ENCODE data around the gene LPO. TPM values are rescaled to one million over a fixed set of nuclear protein-coding genes. Genes with fewer than 3 reads are reported as not detected.

Gene LPO
- total RNA-seq, 1 donor from 2014 or later: not detected

DNA sequence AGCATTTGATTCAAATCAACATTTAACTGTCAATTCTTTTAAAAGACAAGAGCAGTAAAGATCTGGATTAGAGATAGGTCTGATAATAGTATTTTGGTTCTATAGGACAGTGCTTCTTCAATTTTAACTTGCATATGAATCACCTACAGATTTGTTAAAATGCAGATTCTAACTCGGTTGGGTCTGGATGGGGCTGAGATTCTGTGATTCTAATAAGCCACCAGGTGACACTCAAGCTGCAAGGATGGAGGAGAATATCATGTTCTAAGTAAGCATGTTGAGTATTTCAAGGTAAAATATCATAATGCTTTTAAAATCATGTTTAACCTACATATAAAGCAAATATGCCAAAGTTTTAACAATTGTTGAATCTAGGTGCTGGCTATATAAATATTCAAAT lies 74.4 kb downstream of the LPO start:
- Mint-ChIP-seq H3K4me1 (peaks cover 5% of the 10 kb centered on the region), H3K4me3 (no peak overlapping the region), H3K9me3 (no peaks in the 10 kb centered on the region), H3K27me3 (no peaks in the 10 kb centered on the region), H3K27ac (no peak overlapping the region), H3K36me3 (ENCODE audit: low read depth) (peaks cover 36% of the 10 kb centered on the region)
- intact Hi-C loops (cut with micrococcal nuclease): no loop called here
- DNase-seq: peak; percentile 35

DNA sequence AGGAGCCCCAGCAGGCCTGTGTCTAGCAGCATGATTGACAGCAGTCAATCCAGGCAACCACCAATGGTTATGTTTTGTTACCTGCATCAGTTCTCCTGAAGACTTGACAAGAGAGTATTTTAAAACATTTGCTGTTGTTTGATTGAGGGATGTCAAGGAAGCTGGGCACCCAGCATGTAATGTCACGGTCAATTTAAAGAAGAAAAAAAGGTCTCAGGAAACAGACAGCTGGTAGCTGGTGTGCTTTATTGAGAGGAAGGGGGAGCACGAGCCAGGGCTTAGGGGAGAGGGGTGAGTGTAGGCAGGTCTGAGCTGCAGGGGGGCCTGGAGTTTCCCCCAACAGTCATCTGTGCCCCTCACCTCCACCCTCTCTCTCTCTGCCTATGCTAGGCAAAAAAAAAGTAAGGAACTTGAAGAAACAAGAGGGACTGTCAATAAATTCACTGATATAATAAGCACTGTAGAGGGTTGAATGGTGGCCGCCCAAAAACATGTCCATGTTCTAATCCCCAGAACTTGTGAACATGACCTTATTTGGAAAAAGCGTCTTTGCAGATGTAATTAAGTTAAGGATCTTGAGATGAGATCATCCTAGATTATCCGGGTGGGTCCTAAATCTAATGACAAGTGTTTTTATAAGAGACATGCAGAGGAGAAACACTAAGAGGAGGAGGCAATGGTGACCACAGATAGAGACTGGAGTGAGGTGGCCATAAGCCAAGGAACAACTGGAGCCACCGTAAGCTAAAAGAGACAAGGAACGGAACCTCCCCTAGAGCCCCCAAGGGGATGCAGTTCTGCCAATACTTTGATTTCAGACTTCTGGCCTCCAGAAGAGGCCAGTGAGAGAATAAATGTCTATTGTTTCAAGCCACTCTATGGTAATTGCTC lies 75.7 kb downstream of the LPO start:
- Mint-ChIP-seq H3K4me1 (peaks cover 7% of the 10 kb centered on the region), H3K4me3 (no peak overlapping the region), H3K36me3 (ENCODE audit: low read depth) (peaks cover 38% of the 10 kb centered on the region), H3K9me3 (no peaks in the 10 kb centered on the region), H3K27ac (no peak overlapping the region), H3K27me3 (no peaks in the 10 kb centered on the region)
- intact Hi-C loops (cut with micrococcal nuclease): no loop called here
- DNase-seq: peak; percentile 49

GRCh38 chr17:58314706-58315015 lies 76.3 kb downstream of the LPO start:
- peak; percentile 55 for DNase-seq
- Mint-ChIP-seq H3K36me3 (ENCODE audit: low read depth) (peaks cover 38% of the 10 kb centered on the region), H3K4me3 (no peak overlapping the region), H3K27ac (no peak overlapping the region), H3K27me3 (no peaks in the 10 kb centered on the region), H3K9me3 (no peaks in the 10 kb centered on the region), H3K4me1 (peaks cover 7% of the 10 kb centered on the region)
- intact Hi-C loops (cut with micrococcal nuclease): no loop called here

GRCh38 chr17:58315281-58315711 lies 76.9 kb downstream of the LPO start:
- Mint-ChIP-seq H3K27ac (peak overlapping the region; percentile 64), H3K36me3 (ENCODE audit: low read depth) (peaks cover 36% of the 10 kb centered on the region), H3K4me3 (no peak overlapping the region), H3K27me3 (no peaks in the 10 kb centered on the region), H3K4me1 (peaks cover 10% of the 10 kb centered on the region), H3K9me3 (no peaks in the 10 kb centered on the region)
- DNase-seq: peak; percentile 59
- intact Hi-C loops (cut with micrococcal nuclease): no loop called here

- no peaks in the 10 kb centered on the region for H3K9me3 Mint-ChIP-seq
- no peak overlapping the region for H3K27ac Mint-ChIP-seq
- intact Hi-C loops (cut with micrococcal nuclease): no loop called here
- H3K4me3 Mint-ChIP-seq: no peak overlapping the region
- H3K27me3 Mint-ChIP-seq: no peaks in the 10 kb centered on the region
- peaks cover 10% of the 10 kb centered on the region for H3K4me1 Mint-ChIP-seq
- peaks cover 37% of the 10 kb centered on the region for H3K36me3 Mint-ChIP-seq (ENCODE audit: low read depth)
- DNase-seq: no peak
Measured at GRCh38 chr17:58315750-58316149, 77.4 kb downstream of the LPO start.

DNA sequence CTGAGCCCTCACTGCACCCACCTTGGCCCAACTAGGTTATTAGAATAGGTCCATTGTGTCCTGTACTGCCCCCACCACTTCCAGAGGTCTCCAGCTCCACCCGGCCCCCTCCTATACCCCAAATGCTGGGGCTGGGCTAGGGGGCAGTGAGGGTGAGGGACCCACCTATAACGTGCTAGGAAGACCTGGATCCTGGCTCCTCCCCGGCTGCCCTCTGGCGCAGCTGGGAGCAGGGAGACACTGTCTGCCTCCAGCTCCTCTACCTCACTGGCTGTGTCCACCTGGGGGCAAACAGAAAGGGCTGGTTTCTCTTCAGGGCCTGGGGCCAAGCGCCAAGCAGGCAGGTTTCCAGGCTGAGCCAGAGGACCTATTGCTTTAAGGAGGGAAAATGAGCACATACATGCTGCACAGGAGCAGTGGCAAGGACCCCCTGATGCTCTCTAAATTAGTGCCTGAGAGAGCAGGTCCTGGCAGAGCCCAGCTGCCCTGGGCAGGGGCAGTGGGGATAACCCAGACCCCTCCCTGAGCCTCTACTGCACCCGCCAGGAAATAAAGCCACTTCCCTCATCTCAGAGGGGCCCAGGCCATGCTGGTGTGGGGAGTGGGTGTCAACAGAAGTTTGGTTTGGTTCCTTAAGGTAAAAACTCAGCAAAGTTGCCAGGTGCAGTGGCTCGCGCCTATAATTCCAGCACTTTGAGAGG lies 78.0 kb downstream of the LPO start:
- H3K4me3 Mint-ChIP-seq: no peak overlapping the region
- H3K9me3 Mint-ChIP-seq: no peaks in the 10 kb centered on the region
- DNase-seq: peak; percentile 56
- no peak overlapping the region for H3K27ac Mint-ChIP-seq
- H3K4me1 Mint-ChIP-seq: peaks cover 10% of the 10 kb centered on the region
- intact Hi-C loops (cut with micrococcal nuclease): no loop called here
- peaks cover 39% of the 10 kb centered on the region for H3K36me3 Mint-ChIP-seq (ENCODE audit: low read depth)
- H3K27me3 Mint-ChIP-seq: no peaks in the 10 kb centered on the region

DNA sequence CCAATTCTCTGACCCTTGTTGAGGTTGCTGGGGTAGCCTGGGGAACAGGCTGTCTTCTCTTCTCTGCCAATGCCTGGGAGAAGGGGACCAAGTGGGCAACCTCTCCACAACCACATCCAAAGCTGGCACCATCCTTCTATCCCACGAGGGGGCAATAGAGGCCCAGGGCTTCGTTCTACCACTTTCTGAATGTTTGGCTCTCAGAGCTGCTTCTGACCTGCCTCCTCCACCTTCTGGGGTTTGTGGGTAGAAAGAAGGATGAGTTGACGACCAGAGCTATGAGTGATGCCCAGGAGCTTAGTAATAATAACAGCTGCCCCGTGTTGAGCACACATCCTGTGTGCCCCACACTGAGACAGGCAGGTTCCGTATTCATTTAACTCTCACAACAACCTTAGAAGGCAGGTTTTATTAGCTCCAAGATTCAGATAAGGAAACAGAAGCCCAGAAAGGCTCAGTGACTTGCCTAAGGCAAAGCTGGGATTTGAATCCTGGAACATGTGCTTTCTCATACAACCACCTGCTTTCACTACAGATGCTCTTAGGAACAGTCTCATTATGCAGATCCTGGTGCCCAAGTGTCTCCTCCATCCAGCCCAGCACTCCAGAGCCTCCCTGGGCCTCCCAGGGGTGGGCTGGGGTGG lies 79.2 kb downstream of the LPO start:
- Mint-ChIP-seq H3K27me3 (no peaks in the 10 kb centered on the region), H3K36me3 (ENCODE audit: low read depth) (peaks cover 45% of the 10 kb centered on the region), H3K4me1 (peaks cover 13% of the 10 kb centered on the region), H3K4me3 (peak overlapping the region; percentile 18), H3K27ac (peak overlapping the region; percentile 85), H3K9me3 (no peaks in the 10 kb centered on the region)
- DNase-seq: peak; percentile 90
- intact Hi-C loops (cut with micrococcal nuclease): loop anchor here (1.0 kb wide), 4 partner anchors 11 to 130 kb away; partner anchors contain the start of genes RNF43 and TSPOAP1

- H3K9me3 Mint-ChIP-seq: no peaks in the 10 kb centered on the region
- intact Hi-C loops (cut with micrococcal nuclease): no loop called here
- peaks cover 43% of the 10 kb centered on the region for H3K36me3 Mint-ChIP-seq (ENCODE audit: low read depth)
- H3K27ac Mint-ChIP-seq: peak overlapping the region; percentile 85
- H3K4me3 Mint-ChIP-seq: no peak overlapping the region
- DNase-seq: peak; percentile 59
- no peaks in the 10 kb centered on the region for H3K27me3 Mint-ChIP-seq
- peaks cover 13% of the 10 kb centered on the region for H3K4me1 Mint-ChIP-seq
Measured at GRCh38 chr17:58318065-58318481, 79.7 kb downstream of the LPO start.

Other genes with a start within 250 kb of the LPO start
- 510 and 515 TPM in 2 replicates for gene SRSF1, start 231.3 kb upstream of the LPO start, total RNA-seq
- gene DYNLL2, start 155.2 kb upstream of the LPO start, total RNA-seq: 36.6 and 37.2 TPM in 2 replicates
- gene OR4D1, start 90.2 kb upstream of the LPO start, total RNA-seq: 0.07 and 0.14 TPM in 2 replicates
- gene OR4D2, start 71.6 kb upstream of the LPO start, total RNA-seq: not detected in 2 replicates
- not detected in 2 replicates for gene EPX, start 45.9 kb upstream of the LPO start, total RNA-seq
- 21.7 and 23.1 TPM in 2 replicates for gene MKS1, start 19.3 kb upstream of the LPO start, total RNA-seq
- gene MPO, start 42.4 kb downstream of the LPO start, total RNA-seq: not detected in 2 replicates
- 22.6 and 23.6 TPM in 2 replicates for gene TSPOAP1, start 90.2 kb downstream of the LPO start, total RNA-seq
- gene SUPT4H1, start 113.6 kb downstream of the LPO start, total RNA-seq: 139 and 143 TPM in 2 replicates
- gene RNF43, start 178.9 kb downstream of the LPO start, total RNA-seq: 0.95 and 1.6 TPM in 2 replicates
- 0.80 and 0.91 TPM in 2 replicates for gene HSF5, start 249.8 kb downstream of the LPO start, total RNA-seq